22Rv1 (cell line): ENCODE data around the gene ARL15.

Experiments used
- H3K27ac ChIP-seq: fragments of 450-650 bp; 2 replicates; pipeline ENCODE4 v1.5.1; 2017
- ZFX ChIP-seq: fragments of 450-650 bp; IDR thresholded peaks from 2 replicates; pipeline ENCODE4 v1.6.1; 2017; ENCODE audit warnings: antibody characterized with exemption, borderline replicate concordance
- TF ChIP-seq, protein P1 (sequence below): fragments of 450-650 bp; IDR thresholded peaks from 2 replicates; pipeline ENCODE4 v1.5.1; 2017; ENCODE audit warnings: mild to moderate bottlenecking

The ARL15 gene

DNA sequence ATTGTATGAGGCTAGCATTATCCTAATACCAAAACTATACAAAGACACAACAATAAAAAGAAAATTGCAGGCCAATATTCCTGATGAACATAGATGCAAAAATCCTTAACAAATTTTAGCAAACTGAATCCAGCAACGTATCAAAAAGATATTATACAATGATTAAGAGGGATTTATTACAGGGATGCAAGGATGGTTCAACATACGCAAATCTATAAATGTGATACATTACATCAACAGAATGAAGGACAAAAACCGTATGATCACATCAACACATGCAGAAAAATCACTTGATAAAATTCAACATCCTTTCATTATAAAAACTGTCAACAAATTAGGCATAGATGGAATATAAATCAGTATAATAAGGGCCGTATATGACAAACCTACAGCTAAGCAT, 27.1 kb upstream of the ARL15 start:
- TF ChIP-seq, protein P1, sequence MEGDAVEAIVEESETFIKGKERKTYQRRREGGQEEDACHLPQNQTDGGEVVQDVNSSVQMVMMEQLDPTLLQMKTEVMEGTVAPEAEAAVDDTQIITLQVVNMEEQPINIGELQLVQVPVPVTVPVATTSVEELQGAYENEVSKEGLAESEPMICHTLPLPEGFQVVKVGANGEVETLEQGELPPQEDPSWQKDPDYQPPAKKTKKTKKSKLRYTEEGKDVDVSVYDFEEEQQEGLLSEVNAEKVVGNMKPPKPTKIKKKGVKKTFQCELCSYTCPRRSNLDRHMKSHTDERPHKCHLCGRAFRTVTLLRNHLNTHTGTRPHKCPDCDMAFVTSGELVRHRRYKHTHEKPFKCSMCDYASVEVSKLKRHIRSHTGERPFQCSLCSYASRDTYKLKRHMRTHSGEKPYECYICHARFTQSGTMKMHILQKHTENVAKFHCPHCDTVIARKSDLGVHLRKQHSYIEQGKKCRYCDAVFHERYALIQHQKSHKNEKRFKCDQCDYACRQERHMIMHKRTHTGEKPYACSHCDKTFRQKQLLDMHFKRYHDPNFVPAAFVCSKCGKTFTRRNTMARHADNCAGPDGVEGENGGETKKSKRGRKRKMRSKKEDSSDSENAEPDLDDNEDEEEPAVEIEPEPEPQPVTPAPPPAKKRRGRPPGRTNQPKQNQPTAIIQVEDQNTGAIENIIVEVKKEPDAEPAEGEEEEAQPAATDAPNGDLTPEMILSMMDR, result no peak
- TF ChIP-seq ZFX, result no peak
- no peak overlapping the region for H3K27ac ChIP-seq

DNA sequence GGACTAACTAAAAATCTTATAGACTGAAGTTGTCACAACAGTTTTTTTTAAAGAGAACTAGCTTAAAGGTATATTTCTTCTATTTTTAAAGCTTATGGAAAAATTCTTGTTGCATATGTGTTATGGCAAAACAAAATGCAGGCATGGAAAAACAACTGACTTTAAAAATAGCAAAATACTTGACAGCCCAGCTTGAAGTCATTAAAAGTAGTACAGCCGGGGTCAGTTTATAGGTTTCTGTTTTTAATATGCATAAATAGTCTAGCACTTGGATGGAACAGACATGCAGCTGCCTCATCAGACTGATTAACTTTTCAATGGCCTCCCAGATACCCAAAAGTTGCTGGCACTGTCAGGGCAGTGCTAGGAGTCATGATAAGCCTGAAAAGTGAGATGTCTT, 22.3 kb upstream of the ARL15 start:
- no peak for TF ChIP-seq ZFX
- TF ChIP-seq, protein P1, result no peak

DNA sequence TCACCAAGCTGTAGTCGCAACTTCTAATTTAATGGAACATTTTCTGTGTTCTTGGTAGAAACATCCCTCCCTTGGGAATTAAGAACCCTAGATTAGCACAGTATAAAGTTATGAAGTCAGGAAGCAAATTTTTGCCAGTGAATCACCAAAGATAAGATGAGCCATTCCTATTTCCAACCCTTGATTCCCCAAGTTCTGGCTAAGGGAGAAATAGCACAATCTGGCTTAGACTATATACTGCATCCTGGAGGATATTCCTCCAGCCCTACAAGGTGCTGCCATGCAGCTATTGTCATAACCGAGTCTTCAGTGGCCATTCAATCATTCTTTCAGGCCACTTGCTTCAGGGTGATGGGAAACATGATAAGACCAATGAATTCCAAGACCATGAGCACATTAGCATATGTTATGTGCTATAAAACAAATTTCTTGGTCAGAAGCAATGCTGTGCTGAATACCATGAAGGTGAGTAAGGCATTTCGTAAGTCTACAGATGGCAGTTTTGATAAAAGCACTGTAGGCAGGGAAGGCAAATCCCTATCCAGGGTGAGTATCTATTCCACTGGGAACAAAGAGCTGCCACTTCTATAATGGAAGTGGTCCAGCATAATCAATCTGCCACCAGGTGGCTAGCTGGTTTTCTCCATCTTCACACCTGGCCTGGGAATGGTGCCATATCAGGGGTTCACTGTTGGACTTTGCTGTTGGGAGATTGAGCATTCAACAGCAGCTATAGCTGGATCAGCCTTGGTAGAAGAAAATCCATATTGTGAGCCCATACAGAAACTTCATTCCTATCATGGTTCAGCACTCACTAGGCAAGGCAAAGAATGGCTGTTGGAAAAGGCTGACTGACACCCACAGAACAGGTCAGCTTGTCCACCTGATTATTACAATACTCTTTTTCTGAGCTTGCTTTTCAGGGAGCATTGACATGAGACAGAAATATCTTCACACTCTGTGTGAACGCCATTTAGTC, 19.6 kb upstream of the ARL15 start:
- no peak overlapping the region for H3K27ac ChIP-seq

More for the DNA sequence above, 22.3 kb upstream of the ARL15 start:
- no peak overlapping the region for H3K27ac ChIP-seq

DNA sequence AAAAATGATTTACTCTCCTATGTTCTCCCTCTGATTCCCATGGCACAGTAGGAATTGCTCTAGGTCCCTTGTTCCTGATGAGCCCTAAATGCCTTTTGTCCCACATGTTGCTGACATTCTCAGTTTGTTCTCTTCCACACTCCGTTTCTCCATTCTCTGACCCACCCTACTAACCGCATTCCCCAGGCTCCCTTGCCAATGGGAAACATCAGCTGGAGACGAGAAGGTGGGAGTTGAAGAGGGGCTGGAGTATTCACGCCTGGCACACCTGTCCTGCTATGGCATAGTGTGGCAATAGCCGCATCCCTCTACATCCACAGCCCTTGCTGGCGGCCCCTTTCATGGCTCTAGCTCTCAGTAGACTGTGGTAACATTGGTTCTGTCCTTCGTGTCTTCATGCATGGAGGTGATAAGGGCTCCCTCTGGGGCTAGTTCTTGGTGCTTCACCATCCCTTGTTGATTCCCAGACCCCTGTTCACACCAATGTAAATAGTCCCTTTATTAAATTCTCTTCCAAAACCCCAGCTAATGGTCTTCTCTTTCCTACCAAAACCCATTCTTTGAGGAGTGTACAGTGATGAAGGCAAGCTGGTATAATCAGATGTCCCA, 16.4 kb upstream of the ARL15 start:
- H3K27ac ChIP-seq, result no peak overlapping the region
- TF ChIP-seq, protein P1, result no peak
- no peak for TF ChIP-seq ZFX

More for the DNA sequence above, 19.6 kb upstream of the ARL15 start:
- TF ChIP-seq, protein P1, result no peak
- no peak for TF ChIP-seq ZFX

DNA sequence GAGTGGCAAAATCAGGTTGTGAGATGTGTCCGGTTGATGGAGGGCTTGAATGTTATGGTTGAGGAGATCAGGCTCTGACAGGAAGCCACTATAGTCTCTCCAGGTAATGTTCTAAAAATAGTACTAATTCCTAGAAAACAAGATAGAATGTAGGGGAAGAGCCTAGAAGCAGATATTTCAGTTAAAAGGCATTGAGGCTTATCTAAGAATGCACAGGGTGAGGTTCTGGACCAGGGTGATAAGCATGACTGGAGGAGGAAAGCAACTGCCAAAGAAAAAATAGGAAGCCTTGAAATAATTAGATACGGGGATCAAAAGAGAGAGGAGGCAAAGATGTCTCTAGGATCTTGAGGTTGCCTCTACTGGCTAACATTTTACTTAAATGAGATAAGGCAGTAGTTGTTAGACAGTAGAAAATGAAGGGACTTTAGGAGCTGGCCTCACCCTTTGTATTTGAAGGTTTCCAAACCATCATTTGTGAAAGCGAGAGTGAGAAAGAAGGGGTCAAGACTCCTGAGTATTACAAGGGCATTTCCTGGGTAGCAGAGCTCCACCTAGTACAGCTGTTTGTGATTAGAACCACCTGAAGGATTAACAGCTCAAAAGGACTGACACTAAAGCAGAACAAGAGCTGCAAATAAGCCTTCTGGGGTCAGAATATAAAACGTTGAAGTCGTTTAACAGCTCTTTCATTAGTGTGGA, 15.4 kb upstream of the ARL15 start:
- no peak overlapping the region for H3K27ac ChIP-seq
- TF ChIP-seq, protein P1, result no peak
- no peak for TF ChIP-seq ZFX

DNA sequence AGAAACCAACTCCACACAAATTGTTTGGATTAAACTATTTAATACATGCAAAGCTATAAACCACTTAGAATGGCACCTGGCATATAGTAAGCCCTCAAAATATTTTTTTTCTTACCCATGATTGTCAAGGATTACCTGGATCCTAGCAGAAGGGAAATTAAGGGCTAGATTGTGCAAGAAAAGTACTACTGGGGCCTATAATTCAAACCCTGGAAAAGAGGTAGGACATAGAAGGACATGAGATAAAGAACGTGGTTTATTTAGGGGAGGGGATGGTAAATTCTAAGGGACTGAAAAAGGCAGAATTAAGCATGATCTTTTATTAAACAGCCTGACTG, 14.9 kb upstream of the ARL15 start:
- no peak overlapping the region for H3K27ac ChIP-seq
- no peak for TF ChIP-seq ZFX
- TF ChIP-seq, protein P1, result no peak
